ENCODE data around the gene TOX2.
A peak's percentile ranks its signal among the peaks of the same experiment; 100 is the strongest.

The TOX2 gene

GRCh38 chr20:43977962-43978361 is 63.3 kb downstream of the TOX2 start:
- H3K27ac Mint-ChIP-seq, result no peak overlapping the region
- H3K9me3 Mint-ChIP-seq, result no peaks in the 10 kb centered on the region
- H3K36me3 Mint-ChIP-seq (ENCODE audit: low read depth), result no peaks in the 10 kb centered on the region
- no peak for DNase-seq
- H3K4me3 Mint-ChIP-seq, result no peak overlapping the region
- no peaks in the 10 kb centered on the region for H3K4me1 Mint-ChIP-seq
- peaks cover 29% of the 10 kb centered on the region for H3K27me3 Mint-ChIP-seq (ENCODE audit: low read depth, poor library complexity)
- no peak for TF ChIP-seq CTCF (IDR thresholded peaks at IDR 0.05)

- TF ChIP-seq CTCF (IDR thresholded peaks at IDR 0.05), result no peak
- Mint-ChIP-seq H3K9me3 (no peaks in the 10 kb centered on the region), H3K36me3 (ENCODE audit: low read depth) (no peaks in the 10 kb centered on the region), H3K27ac (no peak overlapping the region), H3K4me3 (no peak overlapping the region), H3K27me3 (ENCODE audit: low read depth, poor library complexity) (peaks cover 24% of the 10 kb centered on the region), H3K4me1 (no peaks in the 10 kb centered on the region)
- DNase-seq, result no peak
These were observed 65.0 kb downstream of the TOX2 start for GRCh38 chr20:43979576-43980105.

- H3K36me3 Mint-ChIP-seq (ENCODE audit: low read depth), result no peaks in the 10 kb centered on the region
- TF ChIP-seq CTCF (IDR thresholded peaks at IDR 0.05), result no peak
- H3K4me1 Mint-ChIP-seq, result no peaks in the 10 kb centered on the region
- H3K4me3 Mint-ChIP-seq, result no peak overlapping the region
- no peaks in the 10 kb centered on the region for H3K9me3 Mint-ChIP-seq
- peaks cover 33% of the 10 kb centered on the region for H3K27me3 Mint-ChIP-seq (ENCODE audit: low read depth, poor library complexity)
- no peak for DNase-seq
- no peak overlapping the region for H3K27ac Mint-ChIP-seq
These were observed 66.9 kb downstream of the TOX2 start for GRCh38 chr20:43981540-43981939.

GRCh38 chr20:43982016-43982415 is 67.4 kb downstream of the TOX2 start:
- no peak for TF ChIP-seq CTCF (IDR thresholded peaks at IDR 0.05)
- DNase-seq, result no peak
- H3K4me3 Mint-ChIP-seq, result no peak overlapping the region
- H3K27ac Mint-ChIP-seq, result no peak overlapping the region
- H3K9me3 Mint-ChIP-seq, result no peaks in the 10 kb centered on the region
- H3K27me3 Mint-ChIP-seq (ENCODE audit: low read depth, poor library complexity), result peaks cover 38% of the 10 kb centered on the region
- no peaks in the 10 kb centered on the region for H3K4me1 Mint-ChIP-seq
- H3K36me3 Mint-ChIP-seq (ENCODE audit: low read depth), result no peaks in the 10 kb centered on the region

GRCh38 chr20:43982886-43983285 is 68.2 kb downstream of the TOX2 start:
- TF ChIP-seq CTCF (IDR thresholded peaks at IDR 0.05), result no peak
- Mint-ChIP-seq H3K27me3 (ENCODE audit: low read depth, poor library complexity) (peaks cover 34% of the 10 kb centered on the region), H3K4me1 (no peaks in the 10 kb centered on the region), H3K27ac (peak overlapping the region; percentile 61), H3K4me3 (no peak overlapping the region), H3K36me3 (ENCODE audit: low read depth) (no peaks in the 10 kb centered on the region), H3K9me3 (no peaks in the 10 kb centered on the region)
- DNase-seq, result no peak

GRCh38 chr20:43983359-43983758 is 68.7 kb downstream of the TOX2 start:
- no peak for TF ChIP-seq CTCF (IDR thresholded peaks at IDR 0.05)
- Mint-ChIP-seq H3K4me3 (no peak overlapping the region), H3K4me1 (no peaks in the 10 kb centered on the region), H3K27ac (no peak overlapping the region), H3K36me3 (ENCODE audit: low read depth) (no peaks in the 10 kb centered on the region), H3K9me3 (no peaks in the 10 kb centered on the region), H3K27me3 (ENCODE audit: low read depth, poor library complexity) (peaks cover 30% of the 10 kb centered on the region)
- peak; percentile 16 for DNase-seq
